LoVo (cell line): ENCODE data around the gene NLRC4.
"Not testable (repeated sequence)": the region's sequence is repeated elsewhere in the genome, so short reads cannot be mapped to it uniquely, and the experiment has no call there.

Source experiments
- DNase-seq: peaks from one replicate; pipeline ENCODE4 v3.0.0-alpha.2; 2016; ENCODE audit warnings: low spot score

NLRC4 gene

GRCh38 chr2:32242331-32242730 lies 22.4 kb downstream of the NLRC4 start:
- DNase-seq = no peak

- DNase-seq = no peak
Measured at GRCh38 chr2:32237996-32238395, 26.7 kb downstream of the NLRC4 start.

DNA sequence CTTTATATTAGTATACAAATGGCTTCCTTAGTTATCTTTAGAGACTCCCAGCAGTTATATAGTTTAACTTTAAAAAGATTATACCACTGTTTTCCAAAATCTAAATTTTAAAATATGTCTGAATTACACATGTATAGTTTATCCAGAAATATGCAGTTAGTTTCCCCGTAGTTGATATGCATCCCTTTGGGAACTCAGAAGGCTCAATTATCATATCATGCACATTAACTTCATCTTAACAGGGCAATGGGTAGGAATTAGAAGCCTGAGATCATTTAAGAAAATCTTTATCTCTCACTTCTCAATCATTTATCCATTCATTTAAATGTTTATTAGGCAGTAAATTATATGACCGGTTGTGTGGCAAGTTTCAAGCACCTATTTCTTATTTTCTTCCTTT lies 27.2 kb downstream of the NLRC4 start:
- no peak for DNase-seq

- DNase-seq = no peak
Measured at GRCh38 chr2:32235315-32235714, 29.4 kb downstream of the NLRC4 start.

- DNase-seq = no peak
Measured at GRCh38 chr2:32231959-32232358, 32.7 kb downstream of the NLRC4 start.

DNA sequence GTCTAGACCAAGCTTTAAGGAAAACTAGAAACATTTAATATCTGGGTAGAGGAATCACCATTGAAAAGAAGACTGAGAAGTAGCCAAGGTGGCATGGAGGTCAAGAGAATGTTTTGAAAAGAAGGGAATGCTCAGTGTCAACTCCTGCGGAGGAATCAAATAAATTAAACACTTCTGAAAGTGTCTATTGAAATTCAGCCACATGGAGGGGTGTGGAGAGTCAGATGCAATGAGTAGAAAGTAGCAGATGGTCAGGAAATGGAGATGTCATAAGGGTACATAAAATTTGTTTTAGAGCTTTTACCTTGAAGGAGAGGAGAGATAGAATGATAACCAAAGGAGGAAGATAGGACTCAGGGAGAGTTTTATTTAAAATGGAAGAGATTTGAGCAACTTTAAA lies 35.1 kb downstream of the NLRC4 start:
- no peak for DNase-seq

- no peak for DNase-seq
Measured at GRCh38 chr2:32228181-32228580, 36.5 kb downstream of the NLRC4 start.

DNA sequence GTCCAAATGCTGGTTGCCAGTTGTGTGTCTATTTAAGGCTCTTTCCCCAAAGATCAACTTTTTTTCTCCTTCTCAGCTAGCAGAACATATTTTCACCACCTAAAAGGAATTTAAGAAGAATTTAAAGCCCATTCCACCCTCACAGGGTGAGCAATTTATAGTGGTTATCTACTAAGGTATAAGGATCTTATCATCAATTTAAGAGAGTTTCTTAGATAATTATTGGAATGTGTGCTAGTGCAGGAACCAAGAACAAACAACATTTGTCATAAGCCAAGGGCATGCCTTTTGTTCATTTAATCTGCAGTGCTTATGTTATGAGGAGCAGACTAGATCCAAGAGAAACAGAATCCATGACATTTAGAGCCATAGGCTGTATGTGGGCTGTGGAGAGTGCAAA lies 37.2 kb downstream of the NLRC4 start:
- no peak for DNase-seq

- no peak for DNase-seq
Measured at GRCh38 chr2:32222966-32223365, 41.7 kb downstream of the NLRC4 start.

GRCh38 chr2:32220445-32220844 lies 44.2 kb downstream of the NLRC4 start:
- DNase-seq = no peak

- no peak for DNase-seq
Measured at GRCh38 chr2:32212295-32212694, 52.4 kb downstream of the NLRC4 start.

DNA sequence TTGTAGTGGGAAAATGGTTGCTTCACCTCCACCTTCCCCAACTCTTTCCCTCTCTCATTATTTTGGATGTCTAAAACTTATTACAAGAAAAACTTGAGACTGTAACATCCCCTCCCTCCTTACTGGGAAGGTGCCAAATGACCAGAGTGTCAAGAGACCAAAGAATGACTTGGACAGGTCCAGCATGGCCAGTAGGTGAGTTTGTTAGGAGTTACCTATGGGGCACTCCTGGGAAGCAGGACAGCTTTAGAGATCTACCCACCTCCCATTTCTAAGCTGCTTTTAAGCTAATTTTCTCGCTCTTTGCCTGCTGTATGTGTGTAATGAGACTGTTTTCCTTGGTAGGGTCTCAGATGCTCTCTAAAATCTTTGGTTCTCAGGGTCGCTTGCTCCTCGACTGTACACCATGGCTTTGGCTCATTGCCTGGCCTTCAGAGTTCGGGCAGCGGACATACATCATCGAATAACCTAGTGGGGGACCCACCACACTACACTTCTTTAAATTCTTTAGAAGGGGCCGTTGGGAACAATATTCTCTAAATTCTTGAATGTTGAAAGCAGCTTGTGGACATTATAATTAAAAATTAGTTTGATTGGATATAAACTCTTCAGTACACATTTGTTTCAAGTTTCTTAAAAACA lies 53.8 kb downstream of the NLRC4 start:
- DNase-seq = no peak

DNA sequence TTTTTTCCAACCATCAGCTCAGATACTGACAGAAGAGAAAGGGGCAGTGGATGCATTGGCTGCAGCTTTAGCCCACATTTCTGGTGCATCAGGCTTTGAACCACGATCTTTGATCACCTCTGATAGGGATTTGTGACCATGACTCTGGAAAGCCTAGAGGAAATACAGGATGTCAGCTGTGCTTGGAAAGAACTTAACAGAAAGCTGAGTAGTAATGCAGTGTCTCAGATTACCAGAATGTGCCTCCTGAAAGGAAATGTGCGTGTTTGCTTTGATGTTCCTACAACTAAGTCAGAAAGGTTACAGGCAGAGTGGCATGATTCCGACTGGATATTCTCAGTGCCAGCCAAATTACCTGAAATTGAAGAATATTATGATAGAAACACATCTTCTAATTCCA lies 61.3 kb downstream of the NLRC4 start:
- not testable (repeated sequence) for DNase-seq

DNA sequence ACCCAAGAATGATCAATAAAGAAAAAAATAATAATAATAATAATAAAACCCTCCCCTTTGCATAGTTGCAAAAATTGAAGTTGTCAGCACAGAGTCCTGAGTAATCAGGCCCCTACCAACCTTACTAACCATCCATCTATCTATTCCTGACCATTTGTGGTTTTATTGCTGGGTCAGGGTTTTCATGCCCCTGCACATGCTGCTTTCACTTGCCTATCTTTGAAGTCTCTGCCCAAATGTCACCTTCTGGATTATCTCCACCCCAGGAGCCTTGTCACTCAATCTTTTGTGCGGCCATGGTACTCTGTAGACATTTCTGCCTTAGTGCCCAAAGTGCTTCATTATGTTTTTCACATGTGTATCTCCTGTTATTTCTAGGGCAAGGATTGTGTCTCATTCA lies 63.9 kb downstream of the NLRC4 start:
- DNase-seq = no peak

- no peak for DNase-seq
Measured at GRCh38 chr2:32192418-32192817, 72.3 kb downstream of the NLRC4 start.

DNA sequence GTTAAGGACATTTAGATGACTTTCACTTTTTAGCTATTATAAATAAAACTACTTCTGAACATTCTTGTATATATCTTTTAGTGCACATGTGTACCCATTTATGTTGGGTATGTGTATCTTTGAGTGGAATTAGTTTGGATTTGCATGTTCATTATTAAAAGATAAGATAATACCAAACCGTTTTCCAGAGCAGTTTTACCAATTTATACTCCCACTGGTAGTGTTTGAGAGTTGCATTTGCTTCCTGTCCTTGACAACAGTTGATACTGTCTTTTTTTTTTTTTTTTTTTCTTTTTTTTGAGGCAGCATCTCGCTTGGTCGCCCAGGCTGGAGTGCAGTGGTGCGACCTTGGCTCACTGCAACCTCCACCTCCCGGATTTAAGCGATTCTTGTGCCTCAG lies 75.7 kb downstream of the NLRC4 start:
- no peak for DNase-seq

DNA sequence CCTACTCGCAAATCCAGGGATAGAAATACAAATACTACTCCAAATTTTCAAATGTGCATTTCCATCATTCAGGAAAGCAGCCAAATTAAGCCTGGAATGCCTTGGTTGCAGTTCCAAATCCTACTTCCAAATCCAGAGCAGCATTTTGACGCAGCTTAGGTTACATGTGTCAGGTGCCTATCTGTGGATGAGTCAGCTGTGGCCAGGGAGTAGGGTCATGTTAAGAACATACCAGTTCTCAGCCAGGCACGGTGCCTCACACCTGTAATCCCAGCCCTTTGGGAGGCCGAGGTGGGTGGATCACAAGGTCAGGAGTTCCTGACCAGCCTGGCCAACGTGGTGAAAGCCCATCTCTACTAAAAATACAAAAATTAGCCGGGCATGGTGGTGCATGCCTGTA lies 82.0 kb downstream of the NLRC4 start:
- DNase-seq = no peak
